GM18502 (cell line): ENCODE measurements around the gene MAST4.

ENCODE experiments used
- ATAC-seq: cut with Tn5 transposase; IDR thresholded peaks from one replicate; pipeline ENCODE4 v1.9.1; 2021; ENCODE audit warnings: mild to moderate bottlenecking; ENCODE audit not compliant: unreplicated experiment, poor library complexity

MAST4 gene

GRCh38 chr5:67188274-67189078 is 592.3 kb downstream of the MAST4 start:
- no peak for ATAC-seq

GRCh38 chr5:67189079-67189354 is 592.8 kb downstream of the MAST4 start:
- ATAC-seq: no peak

GRCh38 chr5:67189931-67190330 is 593.7 kb downstream of the MAST4 start:
- ATAC-seq: no peak

GRCh38 chr5:67190410-67190809 is 594.2 kb downstream of the MAST4 start:
- ATAC-seq: no peak

- ATAC-seq: no peak
Observed at GRCh38 chr5:67190861-67191260, 594.7 kb downstream of the MAST4 start.

GRCh38 chr5:67192719-67193438 is 596.7 kb downstream of the MAST4 start:
- ATAC-seq: peak; percentile 42

- no peak for ATAC-seq
Observed at GRCh38 chr5:67193439-67193807, 597.2 kb downstream of the MAST4 start.

GRCh38 chr5:67194166-67194565 is 598.0 kb downstream of the MAST4 start:
- ATAC-seq: no peak

GRCh38 chr5:67195406-67196275 is 599.4 kb downstream of the MAST4 start:
- no peak for ATAC-seq

- ATAC-seq: peak; percentile 30
Observed at GRCh38 chr5:67196537-67197059, 600.4 kb downstream of the MAST4 start, which contains the start of gene CD180. CD180 (minus strand) TSS chr5:67196799; CDS start chr5:67196641, 158 bp downstream.

- ATAC-seq: no peak
Observed at GRCh38 chr5:67197536-67197935, 601.3 kb downstream of the MAST4 start.

- ATAC-seq: no peak
Observed at GRCh38 chr5:67198917-67199316, 602.7 kb downstream of the MAST4 start.

- ATAC-seq: no peak
Observed at GRCh38 chr5:67199859-67200258, 603.7 kb downstream of the MAST4 start.

GRCh38 chr5:67200809-67201562 is 604.8 kb downstream of the MAST4 start:
- peak; percentile 32 for ATAC-seq

- ATAC-seq: no peak
Observed at GRCh38 chr5:67201897-67202549, 605.8 kb downstream of the MAST4 start.

GRCh38 chr5:67202828-67203227 is 606.6 kb downstream of the MAST4 start:
- ATAC-seq: no peak

GRCh38 chr5:67203701-67204074 is 607.5 kb downstream of the MAST4 start:
- ATAC-seq: no peak

GRCh38 chr5:67204821-67205220 is 608.6 kb downstream of the MAST4 start:
- no peak for ATAC-seq

GRCh38 chr5:67205981-67206380 is 609.8 kb downstream of the MAST4 start:
- ATAC-seq: no peak

- ATAC-seq: peak; percentile 34
Observed at GRCh38 chr5:67206461-67206860, 610.3 kb downstream of the MAST4 start.
